DMS53 treated with DMSO at 0.1 percent for 48 hours (cell line): ENCODE data around the gene NPW.

Experiments
- DNase-seq: peaks from one replicate; lab custom pipeline; 2025; ENCODE audit not compliant: unreplicated experiment; lab: John Stamatoyannopoulos, UW

NPW gene

GRCh38 chr16:2034696-2035430, 15.3 kb downstream of the NPW start:
- no peak for DNase-seq

GRCh38 chr16:2035431-2036199, 16.0 kb downstream of the NPW start:
- DNase-seq = peak; percentile 11

GRCh38 chr16:2036200-2036966, 16.8 kb downstream of the NPW start:
- DNase-seq = no peak

- no peak for DNase-seq
Observed at GRCh38 chr16:2037115-2037514, 17.5 kb downstream of the NPW start.

- DNase-seq = no peak
Observed at GRCh38 chr16:2037647-2038381, 18.2 kb downstream of the NPW start.

GRCh38 chr16:2038382-2039231, 19.0 kb downstream of the NPW start:
- DNase-seq = no peak

- DNase-seq = peak; percentile 92
Observed at GRCh38 chr16:2039274-2040031, 19.9 kb downstream of the NPW start.

- DNase-seq = no peak
Observed at GRCh38 chr16:2040041-2040786, 20.6 kb downstream of the NPW start.

GRCh38 chr16:2040787-2041522, 21.4 kb downstream of the NPW start:
- peak; percentile 53 for DNase-seq

GRCh38 chr16:2042171-2042985, 22.8 kb downstream of the NPW start:
- DNase-seq = peak; percentile 86

GRCh38 chr16:2042986-2043666, 23.5 kb downstream of the NPW start:
- peak; percentile 82 for DNase-seq

- DNase-seq = peak; percentile 57
Observed at GRCh38 chr16:2043667-2044451, 24.3 kb downstream of the NPW start.

- DNase-seq = peak; percentile 19
Observed at GRCh38 chr16:2044541-2044940, 25.0 kb downstream of the NPW start.

GRCh38 chr16:2045965-2046892, 26.6 kb downstream of the NPW start:
- DNase-seq = no peak

- no peak for DNase-seq
Observed at GRCh38 chr16:2046893-2047329, 27.3 kb downstream of the NPW start.
